T1000 (cell line): ENCODE results near the gene RNU1-4.
"Not testable (repeated sequence)": the region's sequence is repeated elsewhere in the genome, so short reads cannot be mapped to it uniquely, and the experiment has no call there.

Experiments used
- DNase-seq: peaks from one replicate; lab custom pipeline; 2025; ENCODE audit warnings: mixed read lengths; lab: John Stamatoyannopoulos, UW

The RNU1-4 gene

DNA sequence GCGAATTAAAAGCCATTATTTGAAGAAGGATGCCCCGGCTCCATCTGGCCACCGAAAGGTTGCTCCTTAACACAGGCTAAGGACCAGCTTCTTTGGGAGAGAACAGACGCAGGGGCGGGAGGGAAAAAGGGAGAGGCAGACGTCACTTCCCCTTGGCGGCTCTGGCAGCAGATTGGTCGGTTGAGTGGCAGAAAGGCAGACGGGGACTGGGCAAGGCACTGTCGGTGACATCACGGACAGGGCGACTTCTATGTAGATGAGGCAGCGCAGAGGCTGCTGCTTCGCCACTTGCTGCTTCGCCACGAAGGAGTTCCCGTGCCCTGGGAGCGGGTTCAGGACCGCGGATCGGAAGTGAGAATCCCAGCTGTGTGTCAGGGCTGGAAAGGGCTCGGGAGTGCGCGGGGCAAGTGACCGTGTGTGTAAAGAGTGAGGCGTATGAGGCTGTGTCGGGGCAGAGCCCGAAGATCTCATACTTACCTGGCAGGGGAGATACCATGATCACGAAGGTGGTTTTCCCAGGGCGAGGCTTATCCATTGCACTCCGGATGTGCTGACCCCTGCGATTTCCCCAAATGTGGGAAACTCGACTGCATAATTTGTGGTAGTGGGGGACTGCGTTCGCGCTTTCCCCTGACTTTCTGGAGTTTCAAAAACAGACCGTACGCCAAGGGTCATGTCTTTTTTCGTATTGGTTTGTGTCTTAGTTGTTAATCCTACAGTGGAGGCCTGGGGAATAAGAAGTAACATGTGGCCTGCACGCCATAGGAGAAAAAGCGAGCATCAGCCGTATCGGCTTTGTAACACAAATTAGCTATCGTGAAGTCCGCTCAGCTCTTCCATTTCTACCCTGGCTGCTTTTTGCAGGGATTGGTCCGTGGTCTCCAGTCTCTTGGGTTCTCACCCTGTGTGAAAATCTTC, at the start of gene RNU1-4:
TSS of gene RNU1-4 (plus strand) at position 470 of the 918 bp plus-strand sequence.
- DNase-seq: not testable (repeated sequence)

DNA sequence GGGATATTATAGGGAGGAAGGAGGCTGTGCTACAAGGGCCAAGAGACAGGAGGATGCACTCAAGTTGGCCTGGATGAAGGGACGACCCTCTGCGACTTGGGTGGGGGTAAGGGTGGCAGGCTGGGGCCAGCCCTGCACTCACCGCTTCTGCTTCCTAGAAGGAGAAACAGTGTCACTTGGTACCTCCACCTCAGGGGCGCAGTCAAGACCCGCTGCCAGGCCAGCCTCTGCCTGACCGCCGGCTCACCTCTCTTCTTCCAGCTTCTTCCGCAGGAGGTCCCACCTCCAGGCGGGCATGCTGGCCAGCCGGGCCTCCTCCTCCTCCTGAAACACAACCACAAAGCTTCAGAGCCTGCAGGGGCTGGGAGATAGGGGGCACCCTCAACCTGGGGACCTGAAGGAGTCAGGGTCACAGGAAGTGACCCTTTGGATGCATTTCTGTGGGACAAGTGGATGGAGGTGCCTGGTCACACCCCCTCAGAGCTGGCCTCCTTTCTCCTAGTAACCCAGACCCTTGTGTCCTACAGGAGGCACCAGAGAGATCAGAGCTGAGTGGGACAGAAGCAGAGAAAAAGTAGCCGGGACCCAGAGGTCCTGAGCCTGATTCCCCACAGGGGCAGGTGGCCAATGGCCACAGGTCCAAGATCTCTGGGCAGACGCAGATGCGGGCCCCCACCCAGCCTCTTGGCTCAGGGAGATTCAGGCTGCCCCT, 49.2 kb upstream of the RNU1-4 start:
- DNase-seq: not testable (repeated sequence)

DNA sequence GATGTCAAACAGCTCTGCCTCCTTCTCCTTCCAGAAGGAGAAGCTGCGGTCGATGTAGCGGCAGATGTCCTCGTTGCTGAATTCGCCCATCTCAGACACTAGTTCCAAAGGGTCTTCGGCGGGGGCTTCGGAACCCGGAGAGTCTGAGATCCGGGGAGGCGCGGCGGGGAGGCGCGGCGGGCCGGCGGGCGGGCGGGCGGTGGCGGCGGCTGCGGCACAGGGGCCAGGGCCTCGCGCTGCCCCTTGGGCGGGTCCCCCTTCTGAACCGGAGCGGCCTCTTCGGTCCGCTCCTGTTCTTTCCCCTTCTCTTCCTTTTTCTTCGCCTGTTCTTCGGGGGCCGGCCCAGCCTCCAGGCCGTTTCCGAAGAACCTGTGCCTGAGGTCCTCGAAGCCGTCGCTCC, 48.0 kb upstream of the RNU1-4 start:
- DNase-seq: not testable (repeated sequence)

DNA sequence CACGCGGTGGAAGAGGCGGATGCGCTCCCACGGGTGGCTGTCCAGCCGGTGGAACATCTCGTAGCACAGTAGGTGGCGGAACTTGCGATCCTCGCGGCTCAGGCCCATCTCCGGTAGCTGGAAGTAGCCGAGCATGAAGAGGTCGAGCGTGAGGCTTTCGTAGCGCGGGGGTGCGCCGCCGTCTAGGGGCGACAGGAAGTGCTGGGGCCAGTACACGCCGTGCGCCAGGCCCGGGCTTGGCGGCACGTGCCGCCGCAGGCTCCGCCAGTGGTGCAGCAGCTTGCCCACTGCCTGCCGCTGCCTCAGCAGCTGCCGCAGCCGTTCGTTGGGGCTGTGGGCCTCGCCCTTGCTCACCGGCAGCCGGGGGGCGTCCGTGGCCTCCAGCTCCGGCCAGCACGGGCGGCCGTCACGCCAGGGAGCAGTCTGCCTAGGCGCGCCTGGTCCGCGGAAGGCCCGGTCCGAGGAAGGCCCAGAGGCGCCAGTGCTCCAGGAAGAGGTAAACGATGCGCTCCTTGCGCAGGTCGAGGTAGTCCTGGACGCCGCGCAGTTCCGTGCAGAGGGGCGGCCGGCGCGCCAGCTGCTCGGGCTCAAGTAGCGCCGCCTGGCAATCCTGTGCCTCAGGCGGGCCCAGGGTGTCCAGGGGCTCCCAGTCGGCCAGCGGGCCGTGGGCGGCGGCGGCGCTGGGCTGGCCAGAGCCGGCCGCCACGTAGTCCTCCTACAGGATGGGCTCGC, 47.4 kb upstream of the RNU1-4 start:
- DNase-seq: not testable (repeated sequence)

DNA sequence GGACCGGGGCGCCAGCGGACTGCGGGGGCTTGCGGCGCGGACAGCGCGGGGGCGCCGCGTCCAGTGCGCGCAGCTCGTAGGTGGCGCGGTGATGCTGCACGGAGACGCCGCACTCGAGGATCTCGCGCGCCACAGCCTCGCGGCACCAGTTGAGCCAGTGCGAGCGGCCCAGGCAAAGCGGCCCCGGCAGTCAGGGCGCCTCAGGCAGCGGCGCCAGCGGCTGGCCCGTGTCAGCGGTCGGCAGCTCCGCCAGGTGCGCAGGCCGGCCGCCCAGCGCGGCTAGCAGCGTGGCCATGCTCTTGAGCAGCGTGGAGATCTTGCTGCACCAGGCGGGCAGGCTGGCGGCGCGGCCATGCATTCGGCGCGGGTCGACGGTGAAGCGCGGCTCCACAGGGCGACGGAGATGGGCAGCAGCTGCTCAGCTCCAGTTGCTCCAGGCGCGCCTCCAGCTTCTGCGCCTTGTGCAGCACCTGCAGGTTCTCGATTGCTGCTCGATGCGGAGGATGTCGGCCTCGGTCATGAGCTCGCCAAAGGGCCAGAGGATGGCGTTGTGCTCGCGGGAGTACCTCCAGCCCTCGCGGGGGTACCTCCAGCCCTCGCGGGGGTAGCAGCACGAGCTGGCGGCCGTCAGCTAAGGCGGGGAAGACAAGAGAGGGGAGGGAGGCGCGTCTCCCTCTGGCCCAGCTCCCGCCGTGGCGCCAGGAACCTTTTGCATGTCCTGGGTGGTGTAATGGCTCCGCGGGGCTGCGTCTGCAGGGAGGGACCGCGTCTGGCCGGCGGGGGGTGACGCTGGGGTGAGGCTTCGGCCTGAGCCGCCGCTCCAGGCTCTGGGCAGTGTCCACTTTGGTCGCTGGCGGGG, 46.6 kb upstream of the RNU1-4 start:
- not testable (repeated sequence) for DNase-seq

DNA sequence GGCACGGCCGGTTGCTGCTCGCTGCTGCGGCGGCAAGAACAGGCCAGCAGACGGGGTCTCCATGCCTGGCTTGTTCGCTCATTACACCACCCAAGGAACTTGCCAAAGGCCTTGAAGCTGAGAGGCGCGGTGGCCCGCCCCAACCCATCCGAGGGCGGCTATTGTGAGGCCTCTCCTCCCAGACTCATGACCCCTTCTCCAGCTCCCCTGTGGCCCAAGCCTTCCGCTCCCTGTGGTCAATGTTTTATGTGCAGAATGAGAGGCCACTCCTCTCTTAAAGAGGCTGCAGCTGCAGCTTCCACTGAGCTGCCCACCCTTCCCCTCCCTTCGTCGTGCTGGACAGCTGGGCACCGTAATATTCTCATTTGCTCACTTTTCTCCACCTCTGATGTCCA, 46.0 kb upstream of the RNU1-4 start:
- DNase-seq: not testable (repeated sequence)

DNA sequence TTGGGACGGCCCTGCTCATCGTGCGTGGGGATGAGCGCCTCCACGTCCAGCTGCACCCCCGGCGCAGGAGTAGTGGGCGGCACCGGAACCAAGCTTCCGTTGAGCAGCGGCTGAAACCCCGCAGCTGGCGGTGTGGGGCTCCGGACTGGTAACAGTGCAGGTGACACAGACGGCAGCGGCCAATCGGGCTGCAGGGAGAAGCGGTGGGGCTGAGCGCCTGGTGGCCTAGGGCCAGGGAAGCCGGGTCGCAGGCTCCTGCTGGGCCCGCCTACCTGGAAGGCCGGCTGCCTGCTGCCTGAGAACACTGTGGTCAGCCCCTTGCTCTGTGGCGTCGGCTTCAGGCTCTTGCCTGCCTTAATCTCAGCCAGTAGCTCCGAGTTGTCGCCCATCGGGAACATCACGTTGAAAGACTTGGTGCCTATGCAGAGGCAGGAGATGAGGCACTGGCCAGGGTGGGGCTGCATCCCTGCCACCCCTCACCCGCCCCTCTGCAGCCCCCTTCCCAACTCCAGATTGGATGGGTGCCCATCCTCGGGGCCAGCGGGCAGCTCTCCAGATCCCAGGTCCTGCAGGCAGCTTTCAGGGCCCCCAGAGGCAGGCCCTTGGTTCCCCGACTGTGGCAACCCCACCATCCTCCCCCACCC, 43.7 kb upstream of the RNU1-4 start:
- not testable (repeated sequence) for DNase-seq

DNA sequence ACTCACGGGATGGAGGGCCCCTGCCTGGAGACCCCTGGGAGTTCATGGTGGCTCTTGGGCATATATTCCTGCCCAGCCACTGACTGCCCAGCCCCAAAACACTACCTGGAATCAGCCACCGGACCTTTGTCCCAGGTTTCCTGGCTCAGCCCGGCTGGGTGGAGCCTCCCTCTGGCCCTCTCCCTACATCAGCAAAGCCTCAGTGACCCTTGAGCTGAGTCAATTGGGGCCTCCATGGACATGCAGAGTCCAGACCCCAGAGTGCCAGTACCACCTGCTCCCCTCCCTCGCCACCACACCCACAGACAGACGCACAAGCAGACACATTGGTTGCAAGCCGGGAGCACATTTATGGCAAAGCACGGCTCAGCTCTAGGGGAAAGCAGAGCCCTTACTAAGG, 43.2 kb upstream of the RNU1-4 start:
- not testable (repeated sequence) for DNase-seq

DNA sequence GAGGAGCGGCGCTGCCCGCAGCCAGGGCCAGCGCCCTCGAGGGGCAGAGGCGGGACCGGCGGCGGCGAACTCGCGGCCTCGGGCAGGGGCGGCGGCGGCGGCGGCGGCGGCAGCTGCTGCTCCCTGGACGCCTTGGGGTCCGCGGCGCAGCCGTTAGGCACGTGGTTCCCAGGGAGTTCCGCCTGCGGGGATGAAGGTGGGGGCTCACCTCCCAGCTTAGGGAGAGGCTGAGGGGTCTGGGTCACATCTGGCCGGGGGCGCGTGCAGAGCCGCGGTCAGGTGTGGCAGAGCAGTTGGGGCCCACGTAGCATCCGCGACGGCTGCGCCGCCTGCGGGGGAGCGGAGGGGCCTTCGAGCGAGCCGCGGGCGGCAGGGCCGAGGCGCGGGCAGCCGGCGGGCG, 40.9 kb upstream of the RNU1-4 start:
- DNase-seq: not testable (repeated sequence)

DNA sequence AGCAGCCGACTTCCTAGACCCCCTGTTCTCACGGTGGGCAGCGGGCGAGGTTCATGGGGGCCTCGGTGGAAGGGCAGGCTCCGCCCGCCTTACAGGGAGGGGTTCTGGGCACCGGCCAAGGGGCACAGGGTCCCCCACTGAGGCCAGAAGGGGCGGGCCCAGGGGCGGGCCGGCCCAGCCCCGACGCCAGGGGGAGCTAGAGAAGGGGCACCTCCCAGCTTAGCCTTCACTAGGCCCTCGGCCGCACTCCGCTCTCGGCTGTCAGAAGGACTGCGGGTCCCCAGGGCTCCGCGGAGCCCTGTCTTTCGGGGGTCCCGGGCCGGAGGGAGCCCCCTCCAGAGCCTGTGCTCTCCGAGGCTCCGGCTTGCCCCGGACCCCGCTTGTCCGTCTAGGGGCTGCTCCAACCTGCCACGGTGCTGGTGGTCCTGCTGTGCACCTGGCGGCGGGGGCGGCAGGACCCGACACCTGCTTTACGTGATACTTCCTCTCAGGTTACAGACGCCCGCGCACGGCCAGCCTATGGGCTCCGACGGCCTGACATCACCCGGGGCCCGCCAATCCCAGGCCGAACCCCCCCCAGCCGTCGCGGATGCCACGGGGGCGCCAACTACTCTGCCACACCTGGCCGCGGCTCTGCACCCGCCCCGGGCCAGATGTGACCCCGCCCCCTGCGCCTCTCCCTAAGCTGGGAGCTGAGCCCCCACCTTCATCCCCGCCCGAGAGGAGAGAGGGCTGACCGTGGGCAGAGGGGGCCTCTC, 40.0 kb upstream of the RNU1-4 start:
- not testable (repeated sequence) for DNase-seq

DNA sequence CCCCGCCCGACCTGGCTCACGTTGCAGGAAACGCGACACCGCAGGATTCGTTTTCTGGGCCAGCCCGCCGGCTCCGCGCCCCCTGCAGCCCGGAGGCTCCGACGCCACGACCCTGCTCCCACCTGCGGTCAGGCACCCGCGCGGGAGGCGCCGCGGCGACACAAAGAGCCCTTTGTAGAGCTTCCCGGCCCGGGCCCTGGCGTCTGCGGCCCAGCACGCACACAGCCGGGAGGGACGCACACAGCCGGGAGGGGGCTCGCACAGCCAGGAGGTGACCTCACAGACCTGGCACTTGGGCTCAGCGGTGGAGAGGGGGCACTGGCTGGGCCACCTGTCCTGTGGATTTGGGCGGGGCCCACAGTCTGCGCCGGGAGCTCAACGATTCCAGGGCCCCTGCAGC, 39.1 kb upstream of the RNU1-4 start:
- DNase-seq: not testable (repeated sequence)

DNA sequence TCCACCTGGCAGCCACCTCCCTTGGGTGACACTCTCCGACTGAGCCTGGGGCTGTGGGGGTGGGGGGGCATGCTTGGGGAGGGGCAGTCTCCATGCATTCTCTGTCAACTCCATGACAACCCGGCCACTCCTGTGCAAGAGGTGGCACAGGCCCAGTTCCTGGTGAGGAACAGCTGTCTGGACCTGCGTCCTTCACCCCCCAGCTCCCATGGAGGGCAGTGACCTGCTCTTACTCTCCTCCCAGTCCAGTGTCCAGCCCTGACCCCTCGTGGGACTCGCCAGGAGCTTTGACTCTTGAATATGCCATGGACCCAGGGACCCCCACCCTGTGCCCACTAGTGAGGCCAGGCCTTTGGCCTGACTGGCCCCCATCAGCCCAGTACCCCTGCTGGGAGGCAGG, 38.0 kb upstream of the RNU1-4 start:
- not testable (repeated sequence) for DNase-seq

DNA sequence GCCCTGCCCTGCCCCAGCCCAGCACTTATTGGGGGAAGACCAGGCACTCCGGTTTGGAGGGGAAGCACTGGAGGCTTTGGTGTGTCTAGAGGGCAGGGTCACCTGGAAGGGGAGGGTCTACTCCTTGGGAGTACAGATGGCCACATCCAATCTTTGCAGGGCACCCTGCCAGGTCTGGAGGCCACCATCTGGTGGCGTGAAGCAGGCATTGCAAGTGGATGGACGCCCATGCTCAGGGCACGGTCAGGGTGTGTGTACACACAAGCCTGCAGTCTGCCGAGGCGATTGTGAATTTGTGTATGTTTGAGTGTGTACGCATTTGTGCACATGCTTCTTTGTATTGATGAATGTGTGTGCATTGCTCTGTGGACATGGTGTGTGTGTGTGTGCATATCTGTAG, 37.2 kb upstream of the RNU1-4 start:
- not testable (repeated sequence) for DNase-seq

DNA sequence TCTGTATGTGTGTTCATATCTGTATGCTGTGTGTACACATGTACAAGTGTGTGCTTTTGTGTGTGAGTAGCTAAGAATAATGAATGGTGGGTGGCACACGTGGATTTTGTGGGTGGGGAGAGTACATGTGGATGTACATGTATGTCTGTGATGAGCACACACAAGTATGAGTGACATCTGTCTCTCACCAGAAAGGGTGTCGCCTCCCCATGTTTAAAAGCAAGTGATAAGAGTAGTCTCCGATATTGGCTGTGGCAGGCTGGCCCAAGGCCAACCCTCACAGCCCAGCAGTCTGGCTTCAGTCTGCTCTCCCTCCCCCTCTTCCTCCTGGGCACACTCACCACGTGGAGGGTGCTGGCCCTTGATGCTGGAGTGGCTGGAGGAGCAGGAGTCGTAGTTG, 36.7 kb upstream of the RNU1-4 start:
- not testable (repeated sequence) for DNase-seq

DNA sequence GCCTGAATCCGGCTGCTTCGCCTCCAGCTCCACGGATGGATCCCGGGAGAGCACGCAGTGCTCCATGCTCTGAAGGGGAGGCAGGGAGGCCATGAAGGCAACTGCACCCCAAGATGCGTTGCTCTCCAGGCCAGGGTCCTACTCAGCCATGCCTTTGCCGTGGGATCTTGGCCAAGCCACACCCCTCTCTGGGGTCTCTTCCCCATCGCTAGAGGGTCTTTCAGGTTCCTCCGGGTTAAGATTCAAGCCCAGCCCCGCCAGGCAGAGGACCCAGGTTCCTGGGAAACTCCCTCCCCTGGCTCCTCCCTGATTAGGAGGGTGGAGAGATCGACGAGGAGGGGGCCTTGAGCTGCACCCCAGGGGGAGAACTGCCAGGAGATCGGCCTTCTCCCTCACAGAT, 36.2 kb upstream of the RNU1-4 start:
- not testable (repeated sequence) for DNase-seq

DNA sequence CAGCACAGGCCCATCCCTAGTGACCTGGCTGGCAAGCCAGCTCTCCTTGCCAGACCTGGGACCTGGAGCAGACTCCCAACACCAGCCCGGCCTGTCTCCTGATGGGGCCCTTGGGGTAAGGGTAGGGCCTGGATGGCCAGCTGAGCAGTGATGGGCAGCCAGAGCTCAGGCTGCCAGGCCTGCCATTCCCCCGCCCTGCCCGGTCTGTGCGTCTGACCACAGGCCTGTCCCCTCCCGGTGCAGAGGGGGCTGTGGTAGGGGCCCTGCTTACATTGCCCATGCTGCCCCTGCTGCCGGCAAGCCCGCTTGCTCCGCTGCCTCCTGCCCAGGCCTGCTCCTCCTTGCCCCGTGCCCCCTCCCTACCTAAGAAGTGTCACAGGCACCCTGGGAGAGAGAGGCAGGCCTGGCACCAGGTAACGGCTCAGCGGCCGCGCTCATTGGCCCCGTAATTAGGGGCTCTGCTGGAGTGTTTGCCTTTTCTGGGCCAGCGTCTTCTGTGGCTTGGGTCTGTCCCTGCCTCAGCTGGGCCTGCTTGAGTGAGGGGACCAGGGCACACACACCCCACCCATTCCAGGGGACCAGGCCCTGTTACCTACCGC, 35.7 kb upstream of the RNU1-4 start:
- DNase-seq: not testable (repeated sequence)

DNA sequence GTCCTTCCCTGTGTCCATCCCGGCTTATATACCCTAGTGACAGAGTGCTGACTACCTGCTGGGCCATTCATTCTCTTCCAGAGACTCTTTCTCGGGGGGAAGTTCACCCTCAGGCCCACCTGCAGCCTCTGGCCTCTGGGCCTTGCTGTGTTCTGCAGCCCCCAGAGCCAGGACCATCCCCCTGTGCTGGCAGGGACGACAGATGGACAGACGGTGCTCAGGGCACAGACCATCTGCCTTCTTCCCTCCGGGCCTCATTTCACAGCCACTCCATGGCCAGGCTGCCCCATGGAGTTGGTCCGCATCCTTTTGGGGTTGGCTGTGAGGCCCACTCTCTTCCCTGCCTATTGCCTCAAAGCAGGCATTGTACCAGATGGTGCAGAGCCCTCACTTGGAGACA, 34.0 kb upstream of the RNU1-4 start:
- DNase-seq: not testable (repeated sequence)

DNA sequence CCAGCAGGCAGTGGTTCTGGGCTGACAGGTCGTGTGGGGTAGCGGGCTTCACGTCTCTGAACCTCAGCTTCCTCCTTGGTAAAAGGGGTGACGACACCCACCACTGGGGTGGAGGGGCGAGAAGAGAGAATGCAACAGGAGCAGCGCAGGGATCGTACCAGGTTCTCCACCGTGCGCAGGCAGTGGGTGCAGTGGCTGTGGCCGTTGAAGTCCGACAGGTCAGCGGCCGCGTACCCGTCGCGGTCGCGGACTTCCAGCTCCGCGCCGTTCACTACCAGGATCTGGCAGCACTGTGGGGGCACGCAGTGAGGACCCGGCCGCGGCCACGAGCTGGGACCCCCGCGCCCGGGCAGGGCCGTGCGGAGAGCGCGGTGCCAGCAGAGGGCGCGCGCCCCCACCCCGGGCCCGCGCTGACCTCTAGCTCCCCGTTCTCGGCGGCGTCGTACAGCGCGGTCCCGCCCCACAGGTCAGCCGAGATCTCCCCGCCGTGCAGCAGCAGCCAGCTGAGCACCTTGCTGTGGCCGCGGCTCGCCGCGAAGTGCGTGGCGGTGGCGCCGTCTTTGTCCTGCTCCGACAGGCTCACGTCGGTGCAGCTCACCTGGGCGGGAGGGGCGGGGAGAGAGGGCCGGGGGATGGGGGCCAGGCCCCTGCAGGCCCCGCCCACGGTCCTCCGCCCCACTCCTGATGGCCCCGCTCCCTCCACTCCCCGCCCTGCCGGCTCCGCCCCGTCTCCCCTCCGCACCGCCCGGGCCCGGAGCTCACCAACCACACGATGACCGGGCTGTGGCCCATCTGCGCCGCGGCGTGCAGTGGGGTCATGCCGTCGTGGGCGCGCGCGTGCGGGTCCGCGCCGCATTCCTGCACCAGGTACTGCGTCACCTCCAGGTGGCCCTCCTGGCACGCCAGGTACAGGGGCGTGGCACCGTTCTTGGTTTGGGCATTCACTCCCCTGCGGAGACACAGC, 32.9 kb upstream of the RNU1-4 start:
- not testable (repeated sequence) for DNase-seq
